Naive B cell (primary cell): ENCODE data around the gene NCAM2. TPM values are rescaled to one million over a fixed set of nuclear protein-coding genes. Genes with fewer than 3 reads are reported as not detected.

ENCODE experiments used
- ATAC-seq, 2 donors: fragments of 150-1000 bp; cut with Tn5 transposase; 2 replicates each; pipeline ENCODE4 v1.10.0; 2021; ENCODE audit warnings: low read depth in 2 of 2, mild to moderate bottlenecking in 2 of 2, moderate library complexity in 2 of 2
- DNase-seq: peaks from one replicate; pipeline ENCODE4 v3.0.0; 2022
- H3K27ac Mint-ChIP-seq, 6 donors: one replicate each; pipeline ENCODE4 v1.8.0; 2020 to 2022; ENCODE audit warnings: mild to moderate bottlenecking in 6 of 6, mixed read lengths in 6 of 6, moderate library complexity in 5 of 6, inconsistent platforms in 2 of 6
- H3K27me3 Mint-ChIP-seq, 3 donors: one replicate each; pipeline ENCODE4 v1.8.0; 2021 to 2022; ENCODE audit warnings: mixed read lengths in 3 of 3, mild to moderate bottlenecking in 1 of 3
- H3K36me3 Mint-ChIP-seq, 2 donors: one replicate each; pipeline ENCODE4 v1.8.0; 2020 to 2022; ENCODE audit warnings: mixed read lengths in 2 of 2, inconsistent platforms in 1 of 2, mild to moderate bottlenecking in 1 of 2
- H3K4me1 Mint-ChIP-seq, 3 donors: one replicate each; pipeline ENCODE4 v1.8.0; 2020 to 2022; ENCODE audit warnings: mixed read lengths in 3 of 3, inconsistent platforms in 1 of 3, mild to moderate bottlenecking in 1 of 3, moderate library complexity in 1 of 3
- H3K4me3 Mint-ChIP-seq, 8 donors: one replicate each; pipeline ENCODE4 v1.8.0; 2020 to 2022; ENCODE audit warnings: mild to moderate bottlenecking in 8 of 8, mixed read lengths in 8 of 8, moderate library complexity in 8 of 8, inconsistent platforms in 2 of 8
- H3K9me3 Mint-ChIP-seq, 7 donors: one replicate each; pipeline ENCODE4 v1.8.0; 2020 to 2022; ENCODE audit warnings: mixed read lengths in 7 of 7, mild to moderate bottlenecking in 5 of 7, inconsistent platforms in 2 of 7, moderate library complexity in 1 of 7
- polyA plus RNA-seq, 6 donors: library from polyadenylated mRNA; unstranded; fragments of 300-500 nt; fragmentation: Illumina TruSeq; gene quantifications; one replicate each; pipeline ENCODE4 v1.2.3, GENCODE V29; 2021; ENCODE audit warnings: low read depth in 6 of 6

Gene NCAM2
- polyA plus RNA-seq, 6 donors from 2014 or later = 0.44 to 2.5 (median 2.4) TPM; not detected in 3

DNA sequence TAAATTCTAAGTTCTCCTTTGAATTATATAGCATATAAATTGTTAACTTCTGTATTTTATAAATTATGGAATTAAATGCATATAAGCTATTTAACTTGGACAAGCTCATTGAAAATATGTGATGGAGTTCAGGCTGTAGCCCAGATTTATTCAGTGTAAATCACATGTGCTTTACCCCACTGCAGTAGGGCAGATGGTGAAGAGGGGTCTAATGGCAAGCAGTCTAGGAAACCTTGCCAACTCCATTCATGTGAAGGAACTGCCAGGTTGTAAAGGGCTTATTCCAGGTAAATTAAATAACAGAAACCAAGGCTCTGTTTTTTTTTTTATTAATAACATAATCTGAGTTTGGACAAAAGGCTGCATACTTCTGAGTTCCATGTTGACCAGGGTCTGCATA is 243.2 kb downstream of the NCAM2 start:
- Mint-ChIP-seq H3K36me3 (no peaks in the 10 kb centered on the region), H3K4me3 (no peak overlapping the region), H3K9me3 (peaks cover 0 to 7% (median 0%) of the 10 kb centered on the region in 7 donors), H3K27me3 (no peaks in the 10 kb centered on the region), H3K4me1 (no peaks in the 10 kb centered on the region), H3K27ac (no peak overlapping the region)
- ATAC-seq = no peak
- no peak for DNase-seq

DNA sequence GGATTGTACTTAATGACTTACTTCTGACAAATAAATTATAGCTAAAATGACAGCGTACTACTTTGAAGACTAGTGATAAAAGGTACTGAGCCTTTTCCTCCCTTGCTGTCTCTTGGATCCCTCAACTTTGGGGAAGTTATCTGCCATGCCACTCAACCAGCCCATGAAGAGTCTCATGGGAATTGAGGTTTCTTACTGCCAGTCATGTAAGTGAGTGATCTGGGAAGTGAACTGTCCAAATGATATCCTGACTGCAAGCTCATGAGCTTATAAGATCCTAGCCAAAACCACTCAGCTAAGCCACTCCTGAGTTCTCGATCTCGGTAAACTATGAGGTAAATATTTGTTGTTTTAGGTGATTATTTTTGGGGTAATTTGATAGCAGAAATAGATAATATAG is 247.8 kb downstream of the NCAM2 start:
- DNase-seq = no peak
- Mint-ChIP-seq H3K9me3 (peaks cover 0 to 7% (median 0%) of the 10 kb centered on the region in 7 donors), H3K4me3 (peak overlapping the region in 1 of 8 donors; percentile 56), H3K27ac (no peak overlapping the region), H3K36me3 (no peaks in the 10 kb centered on the region), H3K4me1 (no peaks in the 10 kb centered on the region), H3K27me3 (no peaks in the 10 kb centered on the region)
- no peak for ATAC-seq

DNA sequence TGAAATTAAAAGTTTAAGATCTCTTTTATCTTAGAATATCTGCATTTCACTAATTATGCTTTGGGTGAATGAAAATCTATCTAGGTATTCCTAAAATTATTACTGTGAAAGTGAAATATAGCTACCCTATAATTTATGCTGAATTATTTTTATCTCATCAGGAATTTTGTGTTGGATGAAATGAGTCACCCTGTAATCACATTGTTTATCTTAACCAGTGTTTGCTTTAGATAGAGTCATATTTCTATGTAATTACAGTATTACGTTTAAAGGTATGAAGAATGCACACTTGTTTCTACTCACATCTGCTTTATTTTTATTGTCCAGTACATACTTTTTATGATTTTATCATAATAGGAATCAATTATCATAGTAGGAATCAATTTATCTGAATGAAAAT is 249.2 kb downstream of the NCAM2 start:
- ATAC-seq = no peak
- peaks cover 0 to under 1% (median 0%) of the 10 kb centered on the region in 3 donors for H3K27me3 Mint-ChIP-seq
- no peaks in the 10 kb centered on the region for H3K4me1 Mint-ChIP-seq
- no peak for DNase-seq
- no peaks in the 10 kb centered on the region for H3K36me3 Mint-ChIP-seq
- no peak overlapping the region for H3K4me3 Mint-ChIP-seq
- H3K27ac Mint-ChIP-seq = no peak overlapping the region
- peaks cover 0 to 7% (median 0%) of the 10 kb centered on the region in 7 donors for H3K9me3 Mint-ChIP-seq

DNA sequence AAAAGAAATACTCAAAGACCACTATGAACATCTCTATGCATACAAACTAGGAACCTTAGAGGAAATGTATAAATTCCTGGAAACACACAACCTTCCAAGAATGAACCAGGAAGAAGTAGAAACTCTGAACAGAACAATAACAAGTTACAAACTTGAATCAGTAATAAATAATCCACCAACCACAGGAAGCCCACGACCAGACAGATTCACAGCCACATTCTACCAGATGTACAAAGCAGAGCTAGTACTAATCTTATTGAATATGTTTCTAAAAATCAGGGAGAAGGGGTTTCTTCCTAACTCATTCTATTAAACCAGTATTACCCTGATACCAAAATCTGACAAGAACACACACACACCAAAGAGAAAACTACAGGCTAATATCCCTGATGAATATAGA is 263.8 kb downstream of the NCAM2 start:
- DNase-seq (no peak), ATAC-seq (no peak)
- H3K4me1 Mint-ChIP-seq = no peaks in the 10 kb centered on the region
- no peak overlapping the region for H3K4me3 Mint-ChIP-seq
- peaks cover 0 to 5% (median 0%) of the 10 kb centered on the region in 7 donors for H3K9me3 Mint-ChIP-seq
- no peak overlapping the region for H3K27ac Mint-ChIP-seq
- no peaks in the 10 kb centered on the region for H3K36me3 Mint-ChIP-seq
- no peaks in the 10 kb centered on the region for H3K27me3 Mint-ChIP-seq

DNA sequence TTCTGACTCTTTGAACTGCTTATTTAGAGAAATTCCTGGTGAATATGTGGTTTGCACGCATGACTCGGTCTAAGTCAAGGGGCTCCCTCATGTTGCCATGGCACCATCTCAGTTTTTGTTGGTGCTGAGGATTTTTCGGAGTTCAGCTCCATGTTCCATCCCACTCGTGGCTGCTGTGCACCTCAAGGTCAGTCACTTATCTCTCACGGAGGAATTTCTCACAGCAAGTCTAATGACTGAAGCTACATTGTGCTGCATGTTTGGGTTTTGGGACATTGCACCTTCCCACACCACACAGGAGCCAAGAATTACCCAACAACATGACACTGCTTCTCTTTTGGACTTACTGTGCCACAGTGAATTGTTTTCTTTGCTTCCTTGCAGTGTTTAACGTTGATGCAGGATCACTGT is 269.9 kb downstream of the NCAM2 start:
- Mint-ChIP-seq H3K27ac (no peak overlapping the region), H3K9me3 (peaks cover 0 to 3% (median 0%) of the 10 kb centered on the region in 7 donors), H3K36me3 (no peaks in the 10 kb centered on the region), H3K27me3 (no peaks in the 10 kb centered on the region), H3K4me1 (no peaks in the 10 kb centered on the region), H3K4me3 (no peak overlapping the region)
- no peak for DNase-seq
- no peak for ATAC-seq

DNA sequence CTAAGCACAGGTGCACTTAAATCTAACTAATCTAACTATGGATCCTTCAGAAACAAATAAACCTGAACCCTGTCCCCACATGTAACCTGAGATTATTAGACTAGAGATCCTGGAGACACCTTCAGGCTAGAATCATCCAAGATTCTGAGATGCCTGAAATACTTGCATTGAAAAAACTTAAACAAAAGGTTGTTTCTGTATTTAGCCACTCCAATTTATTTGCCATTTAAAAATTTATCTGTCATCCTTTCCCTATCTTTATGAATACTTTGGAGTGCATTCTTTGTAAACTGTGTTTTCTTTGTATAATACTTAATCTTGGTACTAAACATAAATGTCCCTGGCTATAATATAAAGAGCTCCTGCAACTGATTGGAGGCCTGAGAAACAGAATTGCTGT is 270.7 kb downstream of the NCAM2 start:
- H3K9me3 Mint-ChIP-seq = peaks cover 0 to 3% (median under 1%) of the 10 kb centered on the region in 7 donors
- no peak overlapping the region for H3K27ac Mint-ChIP-seq
- no peaks in the 10 kb centered on the region for H3K36me3 Mint-ChIP-seq
- H3K4me1 Mint-ChIP-seq = no peaks in the 10 kb centered on the region
- H3K27me3 Mint-ChIP-seq = no peaks in the 10 kb centered on the region
- DNase-seq (no peak), ATAC-seq (no peak)
- no peak overlapping the region for H3K4me3 Mint-ChIP-seq

DNA sequence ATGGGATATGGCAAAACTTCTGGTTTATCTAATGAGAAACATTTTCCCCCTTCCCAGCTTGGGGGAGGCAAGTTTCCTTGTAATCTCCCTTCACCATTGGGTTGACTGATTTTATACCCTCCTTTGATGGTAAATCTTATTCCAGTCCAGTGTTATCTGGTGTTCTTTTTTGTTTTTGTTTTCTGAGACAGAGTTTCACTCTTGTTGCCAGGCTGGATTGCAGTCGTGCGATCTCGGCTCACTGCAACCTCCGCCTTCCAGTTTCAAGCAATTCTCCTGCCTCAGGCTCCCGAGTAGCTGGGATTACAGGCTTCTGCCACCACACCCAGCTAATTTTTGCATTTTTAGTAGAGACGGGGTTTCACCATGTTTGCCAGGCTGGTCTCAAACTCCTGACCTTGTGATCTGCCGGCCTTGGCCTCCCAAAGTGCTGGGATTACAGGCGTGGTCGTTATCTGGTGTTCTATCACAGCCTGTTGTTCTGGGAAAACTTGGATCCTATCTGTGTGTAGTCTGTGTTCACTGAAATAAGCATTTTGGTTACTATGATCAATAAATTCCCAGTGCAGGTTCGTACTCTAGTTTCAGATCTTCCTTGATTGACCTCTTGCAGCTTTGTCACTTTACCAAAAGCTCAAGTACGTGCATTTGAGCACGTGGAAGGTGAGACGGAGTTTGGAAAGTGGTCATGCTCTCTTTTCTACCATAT is 281.1 kb downstream of the NCAM2 start:
- Mint-ChIP-seq H3K4me1 (no peaks in the 10 kb centered on the region), H3K36me3 (no peaks in the 10 kb centered on the region), H3K27me3 (no peaks in the 10 kb centered on the region), H3K27ac (no peak overlapping the region), H3K9me3 (no peaks in the 10 kb centered on the region), H3K4me3 (no peak overlapping the region)
- ATAC-seq (no peak), DNase-seq (no peak)

DNA sequence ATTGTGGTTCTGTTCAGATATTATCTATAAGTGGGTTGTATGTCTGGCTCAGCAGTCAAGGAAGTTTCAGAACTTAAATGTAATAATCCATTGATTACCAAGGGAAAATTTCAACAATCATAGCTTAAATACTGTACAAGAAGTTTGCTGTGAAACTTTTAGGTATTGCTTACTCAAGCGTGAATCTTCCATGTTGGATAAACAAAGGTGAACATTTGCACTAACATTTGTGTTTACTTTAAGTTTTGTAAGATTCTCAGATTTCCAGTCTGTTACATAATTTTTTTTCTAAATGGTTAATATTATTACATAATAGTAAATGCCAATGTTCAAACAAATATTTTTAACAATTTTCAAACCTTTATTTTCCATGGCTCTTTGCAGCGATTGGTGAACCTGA is 285.6 kb downstream of the NCAM2 start:
- H3K36me3 Mint-ChIP-seq = no peaks in the 10 kb centered on the region
- H3K9me3 Mint-ChIP-seq = no peaks in the 10 kb centered on the region
- H3K4me1 Mint-ChIP-seq = no peaks in the 10 kb centered on the region
- ATAC-seq = no peak
- no peaks in the 10 kb centered on the region for H3K27me3 Mint-ChIP-seq
- no peak overlapping the region for H3K27ac Mint-ChIP-seq
- H3K4me3 Mint-ChIP-seq = no peak overlapping the region
- DNase-seq = no peak

DNA sequence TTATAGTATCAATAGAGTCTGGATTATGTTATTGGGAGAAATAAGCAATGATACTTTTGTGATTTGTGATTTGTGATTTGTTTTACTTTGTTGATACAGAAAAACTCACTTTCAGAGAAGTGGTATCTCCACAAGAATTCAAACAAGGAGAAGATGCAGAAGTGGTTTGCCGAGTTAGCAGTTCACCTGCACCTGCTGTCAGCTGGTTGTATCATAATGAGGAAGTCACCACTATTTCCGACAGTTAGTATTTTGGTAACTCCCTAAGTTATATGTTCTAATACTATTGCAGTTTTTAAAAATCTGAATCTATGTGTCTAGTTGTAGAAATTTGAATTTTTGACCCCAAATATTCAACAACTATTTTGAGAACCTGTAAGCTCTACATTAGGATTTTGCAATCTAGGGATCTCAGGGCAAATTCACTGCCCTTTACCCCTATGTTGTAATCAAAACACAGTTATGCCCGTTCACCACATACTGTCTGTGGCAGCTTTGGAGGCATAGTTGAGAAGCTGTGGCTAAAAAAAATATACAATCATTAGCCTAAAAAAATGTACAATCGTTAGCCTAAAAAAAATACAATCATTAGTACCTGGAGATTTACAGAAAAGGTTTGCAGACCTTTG is 288.1 kb downstream of the NCAM2 start:
- ATAC-seq (no peak), DNase-seq (no peak)
- Mint-ChIP-seq H3K36me3 (no peaks in the 10 kb centered on the region), H3K27me3 (no peaks in the 10 kb centered on the region), H3K4me3 (no peak overlapping the region), H3K9me3 (no peaks in the 10 kb centered on the region), H3K27ac (no peak overlapping the region), H3K4me1 (no peaks in the 10 kb centered on the region)

DNA sequence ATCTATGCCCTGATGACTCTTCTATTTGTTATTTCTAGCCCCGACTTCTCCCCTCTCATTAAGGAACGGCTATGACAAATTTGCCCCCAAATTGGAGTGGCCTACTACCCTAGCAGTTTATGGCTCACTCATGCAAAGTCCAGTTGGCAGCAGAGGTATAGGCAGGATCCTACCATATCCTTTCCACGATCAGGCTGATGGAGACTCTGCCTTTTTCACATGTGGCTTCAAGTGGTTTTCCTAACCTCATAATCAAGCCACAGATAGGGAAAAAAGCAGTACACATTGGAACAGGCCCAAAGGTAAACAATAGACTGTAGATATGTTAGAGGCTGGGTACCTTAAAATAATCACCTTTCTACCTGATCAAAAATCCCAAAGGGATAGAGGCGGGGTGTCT is 292.5 kb downstream of the NCAM2 start:
- ATAC-seq (no peak), DNase-seq (no peak)
- Mint-ChIP-seq H3K4me1 (no peaks in the 10 kb centered on the region), H3K36me3 (no peaks in the 10 kb centered on the region), H3K4me3 (no peak overlapping the region), H3K27ac (no peak overlapping the region), H3K27me3 (no peaks in the 10 kb centered on the region), H3K9me3 (no peaks in the 10 kb centered on the region)

DNA sequence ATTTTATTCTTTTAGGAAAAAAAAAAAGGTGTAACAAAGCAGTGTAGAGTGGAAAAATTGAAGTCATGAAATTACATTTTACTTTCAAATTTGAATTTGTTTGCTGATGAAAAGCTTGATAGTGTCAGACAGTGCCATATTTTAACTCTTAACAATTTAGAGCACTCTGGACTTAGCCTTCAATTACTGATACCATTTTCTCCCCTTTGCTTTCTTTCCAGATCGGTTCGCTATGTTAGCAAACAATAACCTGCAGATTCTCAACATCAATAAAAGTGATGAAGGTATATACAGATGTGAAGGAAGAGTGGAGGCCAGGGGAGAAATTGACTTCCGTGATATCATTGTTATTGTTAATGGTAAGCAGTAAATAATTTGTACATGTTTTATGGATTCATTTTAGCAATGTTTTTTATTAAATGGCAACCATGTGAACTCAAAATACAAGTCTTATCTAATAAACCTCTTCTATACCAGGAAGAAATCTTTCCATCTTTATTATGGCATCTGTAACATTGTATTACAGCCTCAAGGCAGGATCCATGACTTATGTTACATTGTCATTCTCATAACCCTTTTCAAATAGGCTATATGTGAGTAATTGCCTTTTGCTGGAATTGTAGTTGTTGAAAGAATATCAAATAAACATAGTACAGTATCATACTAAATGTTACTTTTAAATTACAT is 293.8 kb downstream of the NCAM2 start:
- Mint-ChIP-seq H3K36me3 (no peaks in the 10 kb centered on the region), H3K27ac (no peak overlapping the region)
- no peak for ATAC-seq

DNA sequence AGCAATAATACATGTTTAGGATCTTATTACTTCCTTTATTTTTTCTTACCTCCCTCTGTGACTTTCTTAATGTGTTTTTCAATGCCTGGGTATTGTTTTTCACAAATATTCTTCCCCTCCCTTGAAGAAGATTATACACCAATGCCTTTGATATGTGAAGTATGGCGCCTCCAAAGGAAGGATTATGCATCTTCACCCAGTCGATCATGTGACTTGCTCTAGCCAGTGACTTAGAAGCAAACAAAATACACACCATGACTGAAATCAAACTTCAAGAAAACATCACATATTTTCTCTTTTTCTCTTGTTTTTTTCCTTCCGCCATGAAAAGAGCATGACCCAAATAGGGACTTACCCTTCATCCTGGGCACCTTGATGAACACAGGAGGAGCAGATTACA is 297.1 kb downstream of the NCAM2 start:
- Mint-ChIP-seq H3K4me3 (no peak overlapping the region), H3K27me3 (no peaks in the 10 kb centered on the region), H3K36me3 (no peaks in the 10 kb centered on the region), H3K27ac (no peak overlapping the region), H3K4me1 (no peaks in the 10 kb centered on the region), H3K9me3 (peaks cover 0 to 3% (median 0%) of the 10 kb centered on the region in 7 donors)
- DNase-seq (no peak), ATAC-seq (no peak)

More for the DNA sequence above, 293.8 kb downstream of the NCAM2 start:
- H3K4me1 Mint-ChIP-seq = no peaks in the 10 kb centered on the region
- H3K4me3 Mint-ChIP-seq = no peak overlapping the region
- no peaks in the 10 kb centered on the region for H3K27me3 Mint-ChIP-seq
- H3K9me3 Mint-ChIP-seq = peaks cover 0 to 3% (median 0%) of the 10 kb centered on the region in 7 donors
- DNase-seq = no peak

DNA sequence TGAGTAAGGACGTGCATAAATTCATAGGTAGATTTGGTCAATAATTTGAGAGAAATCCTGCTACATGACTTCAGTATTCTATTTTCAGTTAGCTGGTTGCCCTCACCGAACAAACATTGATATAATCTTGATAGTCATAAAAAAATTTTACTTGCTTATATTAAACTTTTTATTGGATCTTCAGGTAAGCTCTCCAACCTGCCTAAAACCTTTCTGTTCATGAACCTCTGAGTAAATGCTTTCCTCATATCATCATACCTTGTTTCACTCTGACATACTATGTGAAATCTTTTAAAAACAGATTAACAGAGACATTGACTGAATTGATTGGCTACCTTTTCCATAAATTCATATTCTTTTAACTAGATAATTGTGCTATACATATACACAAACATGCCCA is 299.0 kb downstream of the NCAM2 start:
- Mint-ChIP-seq H3K4me3 (no peak overlapping the region), H3K36me3 (no peaks in the 10 kb centered on the region), H3K27me3 (no peaks in the 10 kb centered on the region), H3K4me1 (no peaks in the 10 kb centered on the region), H3K27ac (no peak overlapping the region), H3K9me3 (peaks cover 0 to 3% (median 0%) of the 10 kb centered on the region in 7 donors)
- ATAC-seq (no peak), DNase-seq (no peak)

DNA sequence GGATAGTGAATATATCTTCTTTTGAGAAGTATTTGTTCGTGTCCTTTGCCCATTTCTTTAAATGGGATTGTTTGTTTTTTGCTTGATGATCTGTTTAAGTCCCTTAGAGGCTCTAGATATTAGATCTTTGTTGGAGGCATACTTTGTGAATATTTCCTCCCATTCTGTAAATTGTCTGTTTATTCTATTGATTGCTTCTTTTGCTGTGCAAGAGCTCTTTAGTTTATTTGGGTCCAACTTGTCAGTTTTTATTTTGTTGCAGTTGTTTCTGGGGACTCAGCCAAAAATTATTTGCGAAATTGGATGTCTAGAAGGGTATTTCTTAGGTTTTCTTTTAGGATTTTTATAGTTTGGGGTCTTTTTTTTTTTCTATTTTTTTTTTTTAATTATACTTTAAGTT is 302.8 kb downstream of the NCAM2 start:
- Mint-ChIP-seq H3K4me3 (no peak overlapping the region), H3K4me1 (no peaks in the 10 kb centered on the region), H3K27me3 (no peaks in the 10 kb centered on the region), H3K9me3 (peaks cover 0 to 4% (median 0%) of the 10 kb centered on the region in 7 donors), H3K27ac (no peak overlapping the region), H3K36me3 (no peaks in the 10 kb centered on the region)
- DNase-seq (no peak), ATAC-seq (no peak)
